HepG2 (cell line): ENCODE data around the gene TPST2. TPM values are rescaled to one million over a fixed set of nuclear protein-coding genes. Genes with fewer than 3 reads are reported as not detected.

Experiments used
- ARHGAP35 ChIP-seq: sonication (generic); formaldehyde crosslinking; IDR thresholded peaks from 2 replicates; pipeline ENCODE4 v1.9.0; 2022; ENCODE audit warnings: mild to moderate bottlenecking, inconsistent platforms, moderate library complexity, missing genetic modification reagents, borderline replicate concordance
- ARID5B ChIP-seq: IDR thresholded peaks from 2 replicates; pipeline ENCODE4 v1.4.0; 2020; ENCODE audit warnings: mild to moderate bottlenecking, missing genetic modification reagents
- BRD4 ChIP-seq: sonication (generic); formaldehyde crosslinking; IDR thresholded peaks from 2 replicates; pipeline ENCODE4 v1.4.0; 2020; ENCODE audit warnings: missing genetic modification reagents
- ELF4 ChIP-seq: sonication (generic); formaldehyde crosslinking; IDR thresholded peaks from 2 replicates; pipeline ENCODE4 v1.5.0; 2020; ENCODE audit warnings: missing genetic modification reagents, mild to moderate bottlenecking, moderate library complexity, borderline replicate concordance
- ETV5 ChIP-seq: IDR thresholded peaks from 2 replicates; pipeline ENCODE4 v1.6.1; 2018; ENCODE audit warnings: missing biosample characterization, missing genetic modification reagents, inconsistent platforms, borderline replicate concordance
- IRX3 ChIP-seq: sonication (generic); formaldehyde crosslinking; IDR thresholded peaks from 2 replicates; pipeline ENCODE4 v1.8.1; 2023; ENCODE audit warnings: mild to moderate bottlenecking, low read depth, missing genetic modification reagents, borderline replicate concordance
- MATR3 ChIP-seq: sonication (generic); formaldehyde crosslinking; IDR thresholded peaks from 2 replicates; pipeline ENCODE4 v1.4.0; 2020; ENCODE audit warnings: missing genetic modification reagents
- MTA3 ChIP-seq: sonication (generic); formaldehyde crosslinking; IDR thresholded peaks from 2 replicates; pipeline ENCODE4 v1.4.0; 2020; ENCODE audit warnings: missing genetic modification reagents
- NFKBIZ ChIP-seq: IDR thresholded peaks from 2 replicates; pipeline ENCODE4 v1.6.1; 2018; ENCODE audit warnings: missing genetic modification reagents, missing compliant biosample characterization
- POLR2A ChIP-seq, 2 experiments: IDR thresholded peaks; 2 replicates each; pipeline ENCODE4 v1.6.1; 2011; ENCODE audit warnings: low read depth in 2 of 2, low read length in 2 of 2, mild to moderate bottlenecking in 1 of 2, moderate library complexity in 1 of 2; ENCODE audit not compliant: insufficient read depth in 1 of 2
- POLR2AphosphoS2 ChIP-seq: IDR thresholded peaks from 2 replicates; pipeline ENCODE4 v1.6.1; 2011; ENCODE audit warnings: low read depth, low read length, improper control_type of control experiment
- RELA ChIP-seq: sonication (generic); formaldehyde crosslinking; IDR thresholded peaks from 2 replicates; pipeline ENCODE4 v1.4.0; 2020; ENCODE audit warnings: missing genetic modification reagents
- SMC3 ChIP-seq: IDR thresholded peaks from 2 replicates; pipeline ENCODE4 v1.6.1; 2011; ENCODE audit warnings: low read length, improper control_type of control experiment
- THAP8 ChIP-seq: sonication (generic); formaldehyde crosslinking; IDR thresholded peaks from 2 replicates; pipeline ENCODE4 v1.5.1; 2020; ENCODE audit warnings: missing genetic modification reagents, mild to moderate bottlenecking, borderline replicate concordance
- YEATS2 ChIP-seq: sonication (generic); formaldehyde crosslinking; IDR thresholded peaks from 2 replicates; pipeline ENCODE4 v1.4.0; 2020; ENCODE audit warnings: missing genetic modification reagents, borderline replicate concordance
- YEATS4 ChIP-seq: sonication (generic); formaldehyde crosslinking; IDR thresholded peaks from 2 replicates; pipeline ENCODE4 v1.4.0; 2020; ENCODE audit warnings: missing genetic modification reagents, borderline replicate concordance
- ZBTB2 ChIP-seq: sonication (generic); formaldehyde crosslinking; IDR thresholded peaks from 2 replicates; pipeline ENCODE4 v1.8.0; 2022; ENCODE audit warnings: low read depth, missing genetic modification reagents
- ZMYM3 ChIP-seq: sonication (generic); formaldehyde crosslinking; IDR thresholded peaks from 2 replicates; pipeline ENCODE4 v1.5.1; 2020; ENCODE audit warnings: mild to moderate bottlenecking, missing genetic modification reagents
- ZNF253 ChIP-seq: sonication (generic); formaldehyde crosslinking; IDR thresholded peaks from 2 replicates; pipeline ENCODE4 v1.8.0; 2022; ENCODE audit warnings: mild to moderate bottlenecking, missing genetic modification reagents, borderline replicate concordance
- ZNF567 ChIP-seq: sonication (generic); formaldehyde crosslinking; IDR thresholded peaks from 2 replicates; pipeline ENCODE4 v1.8.1; 2023; ENCODE audit warnings: mild to moderate bottlenecking, missing genetic modification reagents, borderline replicate concordance
- ZNF652 ChIP-seq: IDR thresholded peaks from 2 replicates; pipeline ENCODE4 v1.6.1; 2016; ENCODE audit warnings: low read depth, borderline replicate concordance
- ZNF780A ChIP-seq: sonication (generic); formaldehyde crosslinking; IDR thresholded peaks from 2 replicates; pipeline ENCODE4 v1.8.0; 2022; ENCODE audit warnings: mild to moderate bottlenecking, missing genetic modification reagents, moderate library complexity
- ZNF784 ChIP-seq: sonication (generic); formaldehyde crosslinking; IDR thresholded peaks from 2 replicates; pipeline ENCODE4 v1.5.1; 2020; ENCODE audit warnings: missing genetic modification reagents, mild to moderate bottlenecking, borderline replicate concordance
- ZSCAN21 ChIP-seq: sonication (generic); formaldehyde crosslinking; IDR thresholded peaks from 2 replicates; pipeline ENCODE4 v1.8.0; 2022; ENCODE audit warnings: mild to moderate bottlenecking, missing genetic modification reagents, moderate library complexity, borderline replicate concordance
- ZSCAN31 ChIP-seq: sonication (generic); formaldehyde crosslinking; IDR thresholded peaks from 2 replicates; pipeline ENCODE4 v1.5.0; 2020; ENCODE audit warnings: low read depth, mild to moderate bottlenecking, missing genetic modification reagents
- polyA plus RNA-seq, 8 experiments: library from polyadenylated mRNA; depleted of rRNA in 3 of 8; stranded (reverse) in 7 of 8; unstranded in 1 of 8; fragments of >200 nt; fragmentation: Illumina TruSeq in 4 of 8; extraction: Trizol in 4 of 8; gene quantifications; 2 replicates each; pipeline versions ENCODE4 v1.2.1 to v1.2.3, GENCODE V29; 2011 to 2016; ENCODE audit warnings: low read depth in 4 of 8, missing spikeins in 1 of 8, mixed read lengths in 1 of 8; ENCODE audit not compliant: insufficient read depth in 1 of 8
- total RNA-seq, 5 experiments: library from RNA; depleted of rRNA; stranded (reverse); fragments of >200 nt; fragmentation: Illumina TruSeq; extraction: Trizol; gene quantifications; 2 replicates each; pipeline ENCODE4 v1.2.3, GENCODE V29; 2016; ENCODE audit warnings: low read depth in 1 of 5

The TPST2 gene
- total and polyA plus RNA-seq, 2 of the 13 experiments (the other 11 are each of a cell fraction or from before 2014, with no cell fraction given), result 15.2 to 23.8 TPM

- no peak for TF ChIP-seq ELF4 (CRISPR knock-in tag)
- no peak for TF ChIP-seq ZNF567 (CRISPR knock-in tag)
- TF ChIP-seq YEATS2, result no peak
- TF ChIP-seq ZNF780A (CRISPR knock-in tag), result no peak
- TF ChIP-seq ETV5 (CRISPR knock-in tag), result 0 out of 2 replicates have a peak, but pooled peaks have one; percentile 20
- TF ChIP-seq ZBTB2 (CRISPR knock-in tag), result no peak
- 0 out of 2 replicates have a peak, but pooled peaks have one; percentile 31 for TF ChIP-seq YEATS4 (CRISPR knock-in tag)
- TF ChIP-seq ZSCAN21 (CRISPR knock-in tag), result no peak
- peak; percentile 45; the same call in 1 of the 2 replicates for TF ChIP-seq ARID5B (CRISPR knock-in tag)
- no peak for TF ChIP-seq RELA (CRISPR knock-in tag)
- TF ChIP-seq ZNF652 (CRISPR knock-in tag), result no peak
- TF ChIP-seq NFKBIZ (CRISPR knock-in tag), result no peak
- peak in 1 of 2 experiments; percentile 30; a peak in 1 of 4 replicates for TF ChIP-seq POLR2A (IDR thresholded peaks at IDR 0.05; ENCODE audit: insufficient read depth in 1 of 2, low read depth in 2 of 2, low read length in 2 of 2)
- TF ChIP-seq ZMYM3 (CRISPR knock-in tag), result no peak
- TF ChIP-seq SMC3, result no peak
- no peak for TF ChIP-seq BRD4 (CRISPR knock-in tag)
- TF ChIP-seq IRX3 (CRISPR knock-in tag), result no peak
- no peak for TF ChIP-seq THAP8 (CRISPR knock-in tag)
- no peak for TF ChIP-seq ARHGAP35 (CRISPR knock-in tag)
- TF ChIP-seq ZNF784 (CRISPR knock-in tag), result no peak
- TF ChIP-seq ZSCAN31, result no peak
- TF ChIP-seq ZNF253 (CRISPR knock-in tag), result no peak
- TF ChIP-seq MATR3 (CRISPR knock-in tag), result no peak
- no peak for TF ChIP-seq MTA3 (CRISPR knock-in tag)
- TF ChIP-seq POLR2AphosphoS2, result no peak
Observed at GRCh38 chr22:26489447-26490036, 100.4 kb downstream of the TPST2 start (continued).
